NCI-H446 (cell line): ENCODE measurements around the gene PCED1A.
A peak's percentile ranks its signal among the peaks of the same experiment; 100 is the strongest.
"Not testable (repeated sequence)": the region's sequence is repeated elsewhere in the genome, so short reads cannot be mapped to it uniquely, and the experiment has no call there.

Experiments
- DNase-seq, 2 experiments: peaks; one replicate each; lab custom pipeline; 2025; lab: John Stamatoyannopoulos, UW

Gene PCED1A

DNA sequence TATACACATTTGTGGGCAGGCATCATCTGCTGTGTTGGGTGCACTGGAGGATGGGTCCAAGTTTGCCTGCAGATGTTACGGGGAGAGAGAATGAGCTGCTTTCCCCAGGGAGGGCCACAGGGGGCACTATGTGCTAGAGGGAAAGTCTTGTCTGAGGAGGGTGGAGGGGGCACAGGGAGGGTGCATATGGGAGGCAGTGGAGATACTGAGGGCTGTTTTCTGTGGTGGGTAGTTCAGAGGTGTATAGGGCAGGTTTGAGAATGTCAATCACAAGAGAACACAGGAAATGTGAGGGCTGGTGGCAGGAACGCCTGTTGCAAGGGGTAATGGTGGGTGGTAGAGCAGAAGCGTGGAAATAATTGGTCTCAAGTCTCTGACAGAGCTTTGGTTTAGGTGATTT lies 25.2 kb upstream of the PCED1A start:
- DNase-seq, result no peak

DNA sequence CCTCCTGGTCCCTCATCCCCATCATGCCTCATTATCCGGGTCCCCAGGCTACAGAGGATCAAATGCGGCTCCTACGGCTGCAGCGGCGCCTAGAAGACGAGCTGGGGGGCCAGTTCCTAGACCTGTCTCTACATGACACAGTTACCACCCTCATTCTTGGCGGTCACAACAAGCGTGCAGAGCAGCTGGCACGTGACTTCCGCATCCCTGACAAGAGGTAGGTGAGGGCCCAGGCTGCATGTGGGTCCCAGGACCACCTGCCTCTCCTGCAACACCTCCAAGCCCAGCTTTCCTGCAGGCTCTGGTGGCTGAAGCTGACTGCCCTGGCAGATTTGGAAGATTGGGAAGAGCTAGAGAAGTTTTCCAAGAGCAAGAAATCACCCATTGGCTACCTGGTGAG lies 24.6 kb upstream of the PCED1A start:
- DNase-seq, result no peak

DNA sequence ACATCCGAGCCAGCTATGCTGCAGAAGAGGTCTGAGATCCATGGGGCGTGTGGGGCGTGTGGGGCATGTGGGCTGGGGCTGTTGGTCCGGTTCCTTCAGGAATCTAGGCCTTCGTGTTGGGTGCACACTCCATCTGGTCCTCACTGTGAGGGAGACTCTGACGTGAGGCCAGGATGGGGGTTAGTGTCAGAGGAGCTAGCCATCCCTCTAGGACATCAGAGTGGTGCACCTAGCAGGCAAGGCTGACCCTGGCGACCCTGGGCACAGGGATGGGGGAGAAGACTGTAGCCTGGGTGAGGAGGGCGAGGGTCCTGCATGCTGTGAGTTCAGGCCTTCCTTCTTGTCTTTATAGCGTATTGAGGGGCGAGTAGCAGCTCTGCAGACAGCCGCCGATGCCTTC lies 24.2 kb upstream of the PCED1A start:
- no peak for DNase-seq

DNA sequence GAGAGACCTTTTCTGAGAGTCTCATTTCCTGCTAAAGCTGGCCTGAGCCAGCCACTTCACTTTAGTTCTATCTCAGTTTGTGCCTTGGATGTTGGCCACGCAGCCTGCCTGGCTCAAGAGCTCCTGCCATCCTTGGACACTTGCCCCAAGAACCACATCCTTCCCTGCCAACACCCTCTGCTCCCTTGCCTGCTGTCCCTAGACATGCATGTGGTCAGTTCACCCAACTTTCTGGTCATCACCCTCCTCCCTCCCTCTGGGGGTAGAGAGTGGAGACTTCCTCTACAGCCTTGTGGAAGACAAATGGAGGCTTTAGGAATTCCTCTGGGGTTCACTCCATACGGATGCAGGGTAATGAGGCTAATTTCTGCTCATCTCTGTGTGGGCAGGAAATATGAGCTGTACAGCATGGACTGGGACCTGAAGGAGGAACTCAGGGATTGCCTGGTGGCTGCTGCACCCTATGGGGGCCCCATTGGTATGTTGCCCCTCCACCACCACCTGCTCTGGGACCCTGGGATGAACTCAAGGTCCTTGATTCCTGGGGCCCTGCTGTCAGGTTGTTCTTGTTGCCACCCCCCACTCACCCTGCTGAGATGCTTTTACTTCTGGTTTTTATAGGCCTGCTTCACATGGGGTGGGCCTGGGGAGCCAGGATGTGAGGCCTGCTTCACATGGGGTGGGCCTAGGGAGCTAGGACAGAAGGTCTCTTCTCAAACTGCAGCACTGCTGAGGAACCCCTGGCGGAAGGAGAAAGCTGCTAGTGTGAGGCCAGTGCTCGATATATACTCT lies 19.1 kb upstream of the PCED1A start:
- DNase-seq, result no peak

DNA sequence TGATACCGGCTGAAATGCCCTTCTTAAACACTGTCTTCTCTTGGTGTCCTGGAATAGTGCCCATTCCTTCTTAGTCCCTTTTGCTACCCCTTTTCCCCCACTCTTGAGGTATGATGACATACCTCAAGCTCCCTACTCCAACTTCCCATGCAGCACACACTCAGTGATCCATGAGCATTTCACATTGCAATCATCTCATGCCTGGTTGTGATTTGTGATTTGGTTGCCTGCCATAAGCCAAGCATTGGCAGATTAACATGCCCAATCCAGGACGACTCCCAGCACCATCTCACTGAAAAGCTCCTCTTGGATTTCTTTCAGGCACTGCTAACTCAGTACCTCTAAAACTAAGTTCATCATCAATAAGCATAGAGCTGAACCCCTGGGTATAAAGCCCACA lies 18.1 kb upstream of the PCED1A start:
- DNase-seq, result peak in 1 of 2 experiments; percentile 13

DNA sequence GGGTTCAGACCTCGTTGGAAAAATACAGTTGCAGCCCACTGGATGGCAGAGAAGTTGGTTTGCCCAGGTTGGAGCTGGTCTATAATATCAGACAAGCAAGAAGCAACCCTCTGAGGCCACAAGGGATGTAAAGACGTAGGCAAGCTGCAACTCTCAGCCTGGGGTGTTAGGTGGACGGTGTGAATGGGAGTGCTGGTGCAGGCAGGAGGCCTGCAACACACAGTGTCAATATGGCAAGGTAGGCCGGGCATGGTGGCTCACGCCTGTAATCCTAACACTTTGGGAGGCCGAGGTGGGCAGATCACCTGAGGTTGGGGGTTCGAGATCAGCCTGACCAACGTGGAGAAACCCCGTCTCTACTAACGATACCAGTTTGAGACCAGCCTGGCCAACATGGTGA lies 10.6 kb upstream of the PCED1A start:
- no peak for DNase-seq

DNA sequence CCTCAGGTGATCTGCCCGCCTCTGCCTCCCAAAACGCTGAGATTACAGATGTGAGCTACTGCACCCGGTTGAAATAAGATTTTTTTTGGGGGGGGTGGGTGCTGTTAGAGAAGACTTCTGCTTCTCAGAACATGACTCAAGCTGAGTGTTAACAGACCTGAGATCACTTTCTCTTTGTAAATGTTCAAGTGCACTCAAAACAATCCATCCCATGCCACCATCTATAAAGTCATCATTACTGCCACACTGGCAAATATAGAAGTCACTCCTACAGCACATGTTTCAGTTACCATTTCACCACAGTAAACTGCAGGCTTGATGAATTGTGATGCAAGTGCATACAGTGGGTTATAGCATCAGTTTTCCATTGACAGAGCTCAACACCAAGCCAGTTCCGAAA lies 9.1 kb upstream of the PCED1A start:
- DNase-seq, result no peak

DNA sequence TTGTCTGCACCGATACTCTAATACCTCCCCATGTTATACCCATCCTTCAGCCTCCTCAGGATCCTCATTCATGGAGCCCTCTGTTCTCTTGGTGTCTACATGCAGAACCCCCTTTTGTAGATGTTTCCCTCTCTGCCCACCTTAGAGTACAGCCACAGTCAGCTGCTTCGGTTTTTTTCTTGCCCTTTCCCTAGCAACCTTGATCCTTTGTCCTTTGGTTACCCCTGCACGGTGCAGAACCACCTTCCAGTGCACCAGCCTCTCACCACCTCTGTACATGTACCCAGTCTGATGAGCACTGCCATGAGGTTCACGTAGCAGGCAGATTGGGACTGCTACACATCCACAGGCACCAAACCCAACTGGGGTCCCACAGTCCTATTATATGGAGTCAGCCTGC lies 7.3 kb upstream of the PCED1A start:
- DNase-seq, result no peak

DNA sequence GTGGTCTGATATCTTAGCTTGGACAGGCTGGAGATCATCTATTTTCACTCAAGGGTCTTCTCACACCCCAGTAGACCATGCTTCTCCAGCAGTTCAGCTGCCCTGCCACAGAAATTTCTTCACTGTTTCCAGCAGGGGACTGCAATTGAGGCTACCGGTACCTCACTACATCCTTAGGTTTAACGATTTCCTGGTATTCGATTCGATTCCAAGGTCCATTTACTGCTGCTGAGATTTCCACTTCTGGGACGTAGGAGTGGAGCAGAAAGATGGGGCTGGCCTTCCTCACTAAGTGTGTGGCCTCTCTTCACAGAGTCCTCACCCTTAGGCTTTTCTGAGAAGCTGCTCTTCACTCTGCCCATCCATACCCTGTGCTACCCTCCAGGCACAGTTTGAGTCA lies 6.2 kb upstream of the PCED1A start:
- no peak for DNase-seq

DNA sequence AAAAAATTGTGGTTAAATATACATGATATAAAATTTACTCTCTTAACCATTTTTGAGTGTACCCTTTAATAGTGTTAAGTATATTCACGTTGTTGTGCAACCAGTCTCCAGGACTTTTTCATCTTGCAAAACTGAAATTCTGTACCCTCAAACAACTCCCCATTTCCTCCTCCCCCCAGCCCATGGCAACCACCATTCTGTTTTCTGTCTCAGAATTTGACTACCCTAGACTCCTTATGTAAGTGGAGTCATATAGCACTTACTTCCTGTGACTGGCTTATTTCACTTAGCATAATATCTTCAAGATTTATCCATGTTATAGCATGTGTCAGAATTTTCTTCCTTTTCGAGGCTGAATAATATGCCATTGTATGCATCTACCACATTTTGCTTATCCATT lies 5.2 kb upstream of the PCED1A start:
- no peak for DNase-seq

DNA sequence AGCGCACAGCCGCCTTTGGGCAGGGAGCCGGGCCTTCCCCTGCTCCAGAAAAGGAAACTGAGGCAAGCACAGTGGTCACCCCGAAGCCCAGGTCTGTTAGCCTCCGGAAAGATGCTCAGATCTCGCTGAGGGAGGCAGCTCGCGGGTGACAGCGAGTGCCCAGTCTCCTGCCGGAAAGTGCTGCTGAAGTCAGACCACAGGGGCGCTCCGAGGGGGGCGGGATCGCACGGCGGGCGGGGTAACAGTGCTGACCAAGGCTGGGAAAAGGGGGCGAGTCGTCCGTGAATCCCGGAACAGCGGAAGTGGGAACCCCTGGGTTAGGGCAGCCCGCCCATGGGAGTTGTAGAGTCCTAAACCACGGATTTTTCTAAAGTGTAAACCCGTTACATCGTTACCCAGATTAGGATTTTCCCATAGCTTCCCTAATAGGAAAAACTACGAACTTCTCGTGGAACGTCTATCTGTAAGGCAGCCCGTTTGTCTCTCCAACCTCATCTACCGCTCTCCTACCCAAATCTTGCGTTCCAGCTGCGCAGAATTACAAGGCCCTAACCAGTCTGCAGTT lies 594 bp upstream of the PCED1A start:
- DNase-seq, result no peak

DNA sequence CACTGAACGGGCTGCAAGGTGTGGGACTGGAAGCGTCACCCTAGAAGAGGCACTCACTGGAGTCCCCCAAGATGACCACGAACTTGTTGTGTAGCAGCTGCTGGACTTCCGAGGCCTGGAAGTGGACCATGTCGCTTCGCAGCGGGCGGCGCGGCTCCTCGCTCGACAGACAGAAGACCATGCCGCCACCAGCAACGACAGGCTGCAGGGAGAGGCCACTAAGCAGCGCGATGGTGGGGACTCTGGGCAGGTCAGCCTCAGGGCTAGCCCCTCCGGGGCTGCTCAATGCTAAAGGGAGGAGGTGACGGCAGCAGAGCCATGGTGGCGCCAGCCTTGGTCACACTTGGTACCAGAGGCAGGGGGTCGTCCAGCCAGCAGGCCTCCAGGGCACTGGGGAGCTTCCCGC lies 720 bp downstream of the PCED1A start:
- no peak for DNase-seq

DNA sequence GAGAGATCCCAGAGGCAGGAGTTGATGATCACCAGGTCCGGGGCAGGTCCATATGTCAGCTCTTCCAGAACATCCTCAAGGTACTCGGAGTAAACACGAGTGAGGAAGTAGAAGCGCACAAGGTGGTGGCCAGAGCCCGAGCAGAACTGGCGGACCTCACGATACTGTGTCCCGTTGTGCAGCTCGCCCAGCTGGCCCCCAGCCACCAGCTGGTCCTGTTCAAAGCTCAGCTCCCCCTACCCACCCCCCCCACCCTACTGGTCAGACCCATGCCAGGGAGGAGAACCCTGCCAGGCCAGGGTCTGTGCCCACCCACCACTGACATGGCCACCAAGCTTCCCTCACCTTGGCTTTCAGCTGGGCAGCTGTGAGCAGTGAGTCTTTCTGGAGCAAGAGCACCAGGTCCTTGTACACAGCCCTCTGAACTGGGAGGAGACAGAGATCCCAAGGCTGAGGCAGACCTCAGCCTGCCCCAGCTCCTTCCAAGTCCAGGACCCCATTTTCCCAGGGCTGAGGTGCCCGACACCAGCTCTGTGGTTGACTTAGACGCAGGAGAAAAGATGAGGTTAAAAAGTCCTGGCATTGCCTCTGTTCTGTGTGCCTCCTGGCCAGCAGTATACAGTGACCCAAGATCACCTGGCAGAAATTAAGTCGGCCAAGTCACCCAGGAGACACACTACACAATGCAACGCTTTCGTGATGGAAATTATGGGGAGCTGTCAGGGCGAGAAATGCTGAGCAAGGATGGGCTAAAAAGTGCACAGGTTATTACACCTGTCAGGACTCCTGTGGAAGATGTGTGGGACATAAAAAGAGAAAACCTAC lies 1.4 kb downstream of the PCED1A start:
- DNase-seq, result no peak

DNA sequence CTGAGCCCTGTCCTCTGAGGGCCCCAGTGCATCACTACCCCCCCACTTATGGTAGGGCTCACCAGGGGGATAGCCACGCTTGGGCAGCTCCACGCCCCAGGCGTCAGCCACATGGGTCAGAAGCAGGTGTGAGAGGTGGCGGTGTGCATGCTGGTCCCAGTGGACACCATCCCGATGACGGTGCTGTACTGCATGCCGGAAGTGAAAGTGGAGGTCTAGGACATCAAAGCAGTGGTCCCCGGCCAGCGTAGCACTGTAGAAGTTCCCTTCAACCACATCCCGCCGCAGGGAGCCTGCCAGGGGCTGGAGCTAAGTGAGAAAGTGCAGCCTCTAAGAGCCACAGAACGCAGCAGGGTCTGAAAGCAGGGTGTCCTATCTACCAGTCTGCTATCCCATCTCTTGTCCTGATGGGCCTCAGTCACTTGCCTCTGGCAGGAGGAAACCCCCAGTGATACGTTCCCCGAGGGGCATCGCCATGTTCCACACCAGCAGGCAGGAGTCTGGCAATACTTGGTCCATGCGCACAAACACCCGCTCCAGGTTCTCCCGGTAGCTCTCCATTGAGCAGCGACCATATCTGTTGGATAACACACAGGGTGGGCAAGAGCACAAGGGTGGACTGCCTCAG lies 2.2 kb downstream of the PCED1A start:
- DNase-seq, result no peak

DNA sequence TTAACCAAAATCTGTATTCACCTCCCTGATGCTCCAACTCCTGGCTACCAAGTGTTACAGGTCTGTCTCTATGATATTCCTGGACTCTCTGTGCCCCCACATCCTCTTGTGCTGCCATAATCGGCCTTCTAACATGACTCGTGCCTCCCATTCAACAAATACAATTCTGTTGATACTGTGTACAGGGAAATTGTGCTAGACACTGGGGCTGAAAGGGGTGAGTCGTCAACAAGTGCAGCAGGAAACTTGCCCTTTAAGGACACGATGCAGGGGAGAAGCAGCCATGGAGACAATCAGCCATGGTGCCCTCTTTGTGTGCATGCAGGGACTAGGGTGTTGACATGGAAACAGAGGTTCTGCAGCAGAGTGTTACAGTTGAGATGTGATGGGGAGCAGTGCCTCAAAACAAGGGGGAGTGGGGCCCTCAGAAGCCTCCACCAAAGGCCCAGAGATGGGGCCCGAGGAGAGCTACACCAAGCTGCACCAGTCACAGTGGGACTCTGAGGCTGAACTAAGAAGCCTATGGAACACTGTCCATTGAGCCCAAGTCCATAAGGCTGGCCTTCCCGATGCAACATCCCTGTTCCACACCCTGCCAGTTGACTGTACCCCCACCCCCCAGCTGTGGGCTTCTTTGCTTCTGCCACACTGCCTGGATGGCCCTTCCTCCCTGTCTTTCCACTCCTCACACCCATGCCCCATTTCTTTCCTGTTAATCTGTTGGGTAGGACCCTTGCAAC lies 3.1 kb downstream of the PCED1A start:
- DNase-seq, result no peak

DNA sequence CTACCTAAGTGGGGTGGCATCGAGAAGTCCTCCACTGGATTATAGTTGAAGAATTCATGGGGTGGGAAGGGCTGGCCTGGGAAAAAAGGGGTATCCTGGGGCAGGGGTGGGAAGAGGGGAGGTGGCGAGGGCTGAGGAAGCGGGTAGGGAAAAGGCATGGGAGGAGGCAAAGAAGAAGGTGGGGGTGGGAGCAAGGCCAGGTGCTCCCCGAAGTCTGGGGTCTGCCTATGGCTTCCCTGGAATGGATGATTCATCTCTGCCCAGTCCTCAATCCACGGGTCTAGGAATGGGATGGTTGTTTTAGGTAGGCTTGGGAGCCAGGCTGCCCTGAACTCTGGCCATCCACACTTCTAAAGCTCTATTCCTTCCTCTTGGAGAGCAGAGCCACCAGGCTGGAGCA lies 4.4 kb downstream of the PCED1A start:
- no peak for DNase-seq

DNA sequence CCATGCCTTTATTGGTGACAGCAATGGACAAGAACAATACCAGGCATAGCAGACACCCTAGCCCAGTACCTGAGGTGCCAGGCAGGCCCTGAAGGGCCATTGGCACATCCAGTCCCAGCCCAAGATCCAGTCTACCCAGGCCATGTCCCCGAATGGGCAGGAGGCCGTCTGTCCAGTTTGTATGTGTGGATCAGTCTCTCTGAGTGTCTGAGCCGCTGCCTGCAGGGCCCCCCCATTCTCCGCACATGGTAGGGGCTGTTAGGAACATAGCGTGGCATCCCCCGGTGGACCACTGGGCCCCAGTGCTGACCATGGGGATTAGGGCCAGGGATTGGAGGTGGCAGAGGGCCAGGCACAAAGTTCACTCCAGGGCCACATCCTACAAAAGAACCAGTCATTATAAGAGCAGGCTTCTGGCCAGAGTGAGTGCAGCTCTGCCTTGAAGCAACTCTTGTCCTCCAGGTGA lies 5.1 kb downstream of the PCED1A start:
- DNase-seq, result no peak

DNA sequence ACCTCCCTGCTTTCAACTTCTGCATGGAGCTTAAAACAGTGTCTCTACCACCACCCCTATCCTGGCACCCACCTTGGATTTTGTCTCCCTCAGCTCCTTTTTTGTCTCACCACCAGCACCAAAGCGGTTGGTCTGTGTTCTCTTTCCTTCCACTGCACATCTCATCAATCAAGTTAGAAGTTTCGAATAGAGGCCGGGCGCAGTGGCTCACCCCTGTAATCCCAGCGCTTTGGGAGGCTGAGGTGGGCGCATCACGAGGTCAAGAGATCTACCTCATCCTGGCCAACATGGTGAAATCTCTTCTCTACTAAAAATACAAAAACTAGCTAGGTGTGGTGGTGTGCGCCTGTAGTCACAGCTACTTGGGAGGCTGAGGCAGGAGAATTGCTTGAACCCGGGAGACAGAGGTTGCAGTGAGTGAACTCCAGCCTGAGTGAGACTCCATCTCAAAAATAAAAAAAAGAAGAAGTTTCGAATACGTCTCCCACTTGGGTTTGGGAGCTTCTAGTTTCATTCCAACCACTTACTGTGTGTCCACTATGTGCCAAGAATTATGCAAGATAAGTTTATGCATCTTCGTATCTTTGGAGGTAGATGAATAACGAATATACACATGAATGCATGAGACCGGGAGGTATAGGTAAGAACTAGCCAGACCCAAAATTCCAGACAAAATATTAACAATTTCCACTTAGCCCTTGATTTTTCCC lies 5.9 kb downstream of the PCED1A start:
- DNase-seq, result no peak

DNA sequence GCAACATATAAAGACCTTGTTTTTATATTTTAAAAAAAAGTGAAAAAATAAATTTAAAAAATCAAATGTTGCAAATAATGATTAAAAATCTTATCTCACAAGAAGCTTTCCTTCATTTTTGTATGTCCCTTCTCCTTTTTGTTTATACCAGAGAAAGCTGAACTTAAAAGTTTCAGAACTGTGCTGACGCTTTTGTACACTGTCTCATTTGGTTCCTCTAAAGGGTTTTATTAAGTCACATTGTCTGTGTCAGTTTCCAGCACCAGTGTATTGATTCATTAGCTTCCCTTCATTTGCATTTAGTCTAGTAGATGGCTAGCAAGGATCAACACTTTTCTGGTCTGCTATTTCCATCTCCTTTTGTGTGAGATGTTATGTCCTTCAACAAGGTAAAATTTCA lies 6.7 kb downstream of the PCED1A start:
- DNase-seq, result no peak

DNA sequence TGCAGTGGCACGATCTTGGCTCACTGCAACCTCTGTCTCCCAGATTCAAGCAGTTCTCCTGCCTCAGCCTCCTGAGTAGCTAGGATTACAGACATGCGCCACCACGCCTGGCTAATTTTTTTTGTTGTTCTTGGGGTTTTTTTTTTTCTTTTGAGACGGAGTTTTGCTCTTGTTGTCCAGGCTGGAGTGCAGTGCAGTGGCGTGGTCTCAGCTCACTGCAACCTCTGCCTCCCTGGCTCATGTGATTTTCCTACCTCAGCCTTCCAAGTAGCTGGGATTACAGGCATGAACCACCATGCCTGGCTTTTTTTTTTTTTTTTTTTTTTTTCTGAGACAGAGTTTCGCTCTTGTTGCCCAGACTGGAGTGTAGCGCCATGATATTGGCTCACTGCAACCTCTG lies 9.2 kb downstream of the PCED1A start:
- not testable (repeated sequence) for DNase-seq

DNA sequence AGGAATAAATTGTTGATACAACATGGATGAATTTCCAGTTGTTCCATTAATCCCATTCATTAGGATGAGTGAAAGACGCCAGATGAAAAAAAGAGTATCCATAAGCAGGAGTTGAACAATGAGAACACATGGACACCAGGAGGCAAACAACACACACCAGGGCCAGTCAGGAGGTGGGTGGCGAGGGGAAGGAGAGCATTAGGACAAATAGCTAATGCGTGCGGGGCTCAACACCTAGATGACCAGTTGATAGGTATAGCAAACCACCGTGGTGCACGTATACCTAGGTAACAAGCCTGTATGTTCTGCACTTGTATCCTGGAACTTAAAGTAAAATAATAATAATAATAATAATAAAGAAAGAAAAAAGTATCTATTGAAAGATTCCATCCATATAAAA lies 11.1 kb downstream of the PCED1A start:
- DNase-seq, result no peak
